ENCODE results near the gene FAM170B.

The FAM170B gene

DNA sequence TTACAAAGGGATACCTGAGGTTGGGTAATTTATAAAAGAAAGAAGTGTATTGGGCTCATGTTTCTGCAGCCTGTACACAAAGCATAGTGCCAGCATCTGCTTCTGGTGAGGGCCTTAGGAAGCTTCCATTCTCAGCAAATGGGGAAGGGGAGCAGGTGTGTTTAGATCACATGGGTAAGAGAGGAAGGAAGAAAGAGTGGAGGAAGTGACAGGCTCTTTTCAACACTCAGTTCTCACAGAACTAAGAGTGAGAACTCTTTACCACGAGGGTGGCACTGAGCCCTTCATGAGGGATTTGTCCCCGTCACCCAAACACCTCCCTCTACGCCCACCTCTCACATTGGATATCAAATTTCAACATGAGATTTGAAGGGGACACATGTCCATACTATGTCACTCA is 506 bp upstream of the FAM170B start:
- H3K4me3 ChIP-seq (ENCODE audit: low read depth, low read length), result no peak overlapping the region
- TF ChIP-seq, protein P1, sequence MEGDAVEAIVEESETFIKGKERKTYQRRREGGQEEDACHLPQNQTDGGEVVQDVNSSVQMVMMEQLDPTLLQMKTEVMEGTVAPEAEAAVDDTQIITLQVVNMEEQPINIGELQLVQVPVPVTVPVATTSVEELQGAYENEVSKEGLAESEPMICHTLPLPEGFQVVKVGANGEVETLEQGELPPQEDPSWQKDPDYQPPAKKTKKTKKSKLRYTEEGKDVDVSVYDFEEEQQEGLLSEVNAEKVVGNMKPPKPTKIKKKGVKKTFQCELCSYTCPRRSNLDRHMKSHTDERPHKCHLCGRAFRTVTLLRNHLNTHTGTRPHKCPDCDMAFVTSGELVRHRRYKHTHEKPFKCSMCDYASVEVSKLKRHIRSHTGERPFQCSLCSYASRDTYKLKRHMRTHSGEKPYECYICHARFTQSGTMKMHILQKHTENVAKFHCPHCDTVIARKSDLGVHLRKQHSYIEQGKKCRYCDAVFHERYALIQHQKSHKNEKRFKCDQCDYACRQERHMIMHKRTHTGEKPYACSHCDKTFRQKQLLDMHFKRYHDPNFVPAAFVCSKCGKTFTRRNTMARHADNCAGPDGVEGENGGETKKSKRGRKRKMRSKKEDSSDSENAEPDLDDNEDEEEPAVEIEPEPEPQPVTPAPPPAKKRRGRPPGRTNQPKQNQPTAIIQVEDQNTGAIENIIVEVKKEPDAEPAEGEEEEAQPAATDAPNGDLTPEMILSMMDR (IDR thresholded peaks at IDR 0.05; ENCODE audit: low read depth, low read length), result no peak

DNA sequence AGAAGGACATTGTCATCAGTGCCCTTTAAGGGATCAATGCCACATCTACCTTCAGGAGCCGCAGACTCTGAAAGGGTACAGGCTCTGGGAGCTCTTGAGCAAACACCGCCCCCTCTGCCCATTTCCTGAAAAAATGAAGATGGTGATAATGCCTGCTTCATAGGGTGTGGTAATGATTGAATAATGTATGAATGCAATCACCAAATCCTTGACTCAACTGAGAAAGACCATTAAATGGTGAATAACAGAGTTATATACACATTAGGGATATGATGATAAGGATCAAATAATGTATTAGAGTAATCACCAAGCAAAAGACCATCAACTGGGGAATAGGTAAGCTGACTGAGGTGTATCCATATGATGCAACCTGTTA is 1.5 kb downstream of the FAM170B start:
- TF ChIP-seq, protein P1 (IDR thresholded peaks at IDR 0.05; ENCODE audit: low read depth, low read length), result no peak
- H3K4me3 ChIP-seq (ENCODE audit: low read depth, low read length), result no peak overlapping the region

DNA sequence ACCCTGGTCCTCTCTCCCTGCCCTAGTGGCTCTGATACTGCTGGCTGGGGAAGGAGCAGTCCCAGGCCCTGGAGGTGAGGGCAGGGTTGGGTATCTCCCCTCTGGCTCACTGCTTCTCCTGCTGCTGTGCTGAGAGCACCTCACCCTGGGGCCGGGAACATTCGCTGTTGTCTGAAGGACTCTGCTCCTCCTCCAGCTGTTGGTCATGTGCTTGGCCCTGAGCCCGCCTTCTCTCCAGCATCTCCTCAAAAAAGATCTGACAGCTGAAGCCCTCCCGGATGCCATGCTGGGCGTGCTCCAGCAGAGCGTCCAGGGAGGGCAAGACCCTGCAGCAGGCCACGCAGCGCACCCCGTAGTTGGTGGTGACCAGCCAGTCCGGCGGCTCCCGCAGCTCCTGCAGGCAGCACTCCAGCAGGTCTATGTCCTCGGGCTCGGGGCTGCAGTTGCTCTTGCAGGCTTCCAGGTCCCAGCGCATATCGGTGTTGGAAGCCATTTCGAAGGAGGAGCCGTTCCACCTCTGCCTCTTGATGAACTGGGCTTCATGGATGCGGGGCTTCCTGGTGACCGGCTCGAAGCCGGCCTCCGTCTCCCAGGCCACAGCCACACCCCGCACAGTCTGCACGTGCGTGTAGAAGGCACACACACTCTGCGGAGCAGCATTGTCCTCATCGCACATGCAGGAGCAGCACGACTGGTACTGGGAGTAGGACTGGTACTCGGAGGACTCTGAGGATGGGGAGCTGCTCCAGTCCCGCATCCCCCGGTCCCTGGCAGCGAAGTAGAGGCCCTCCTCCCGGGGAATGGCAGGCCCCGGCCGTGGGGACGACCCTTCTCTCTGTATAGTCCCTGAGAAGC is 2.1 kb downstream of the FAM170B start:
- TF ChIP-seq, protein P1 (IDR thresholded peaks at IDR 0.05; ENCODE audit: low read depth, low read length), result no peak

DNA sequence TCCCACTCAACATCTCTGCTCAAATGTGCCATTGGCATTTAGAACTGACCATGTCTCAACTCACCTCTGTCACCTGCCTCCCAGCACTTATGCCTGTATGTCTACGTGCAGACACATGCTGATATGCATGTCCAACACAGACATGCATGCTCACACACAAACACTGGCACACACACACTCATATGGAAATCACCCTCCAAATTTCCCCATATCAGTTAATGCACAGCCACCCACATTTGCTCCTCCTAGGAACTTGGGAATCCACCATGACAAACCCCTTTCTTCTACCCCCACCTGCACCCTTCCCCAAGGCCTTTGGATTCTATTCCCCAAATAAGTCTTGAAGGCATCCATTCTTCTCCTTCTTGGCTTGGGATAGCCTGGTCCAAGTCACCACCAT is 4.4 kb downstream of the FAM170B start:
- H3K4me3 ChIP-seq (ENCODE audit: low read depth, low read length), result no peak overlapping the region
- TF ChIP-seq, protein P1 (IDR thresholded peaks at IDR 0.05; ENCODE audit: low read depth, low read length), result no peak

More for the DNA sequence above, 2.1 kb downstream of the FAM170B start:
- H3K4me3 ChIP-seq (ENCODE audit: low read depth, low read length), result no peak overlapping the region

DNA sequence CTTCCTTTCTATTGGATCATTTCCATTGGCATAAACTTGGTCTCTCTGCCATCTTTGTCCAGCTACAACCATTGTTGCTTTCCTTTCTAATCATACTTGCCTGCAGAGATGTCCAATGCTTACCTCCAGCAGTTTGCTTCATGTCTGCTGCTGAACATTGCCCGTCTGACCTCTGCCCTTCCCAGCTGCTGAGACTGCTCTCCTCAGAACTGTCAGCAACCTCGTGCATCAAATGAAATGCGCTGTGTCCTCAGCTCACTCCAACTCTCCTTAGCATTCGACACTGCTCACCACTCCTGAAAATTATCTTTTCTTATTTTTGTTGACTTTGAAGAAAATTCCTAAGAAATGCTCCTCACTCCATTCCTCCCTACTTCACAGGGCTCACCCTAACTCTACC is 5.0 kb downstream of the FAM170B start:
- TF ChIP-seq, protein P1 (IDR thresholded peaks at IDR 0.05; ENCODE audit: low read depth, low read length), result no peak

DNA sequence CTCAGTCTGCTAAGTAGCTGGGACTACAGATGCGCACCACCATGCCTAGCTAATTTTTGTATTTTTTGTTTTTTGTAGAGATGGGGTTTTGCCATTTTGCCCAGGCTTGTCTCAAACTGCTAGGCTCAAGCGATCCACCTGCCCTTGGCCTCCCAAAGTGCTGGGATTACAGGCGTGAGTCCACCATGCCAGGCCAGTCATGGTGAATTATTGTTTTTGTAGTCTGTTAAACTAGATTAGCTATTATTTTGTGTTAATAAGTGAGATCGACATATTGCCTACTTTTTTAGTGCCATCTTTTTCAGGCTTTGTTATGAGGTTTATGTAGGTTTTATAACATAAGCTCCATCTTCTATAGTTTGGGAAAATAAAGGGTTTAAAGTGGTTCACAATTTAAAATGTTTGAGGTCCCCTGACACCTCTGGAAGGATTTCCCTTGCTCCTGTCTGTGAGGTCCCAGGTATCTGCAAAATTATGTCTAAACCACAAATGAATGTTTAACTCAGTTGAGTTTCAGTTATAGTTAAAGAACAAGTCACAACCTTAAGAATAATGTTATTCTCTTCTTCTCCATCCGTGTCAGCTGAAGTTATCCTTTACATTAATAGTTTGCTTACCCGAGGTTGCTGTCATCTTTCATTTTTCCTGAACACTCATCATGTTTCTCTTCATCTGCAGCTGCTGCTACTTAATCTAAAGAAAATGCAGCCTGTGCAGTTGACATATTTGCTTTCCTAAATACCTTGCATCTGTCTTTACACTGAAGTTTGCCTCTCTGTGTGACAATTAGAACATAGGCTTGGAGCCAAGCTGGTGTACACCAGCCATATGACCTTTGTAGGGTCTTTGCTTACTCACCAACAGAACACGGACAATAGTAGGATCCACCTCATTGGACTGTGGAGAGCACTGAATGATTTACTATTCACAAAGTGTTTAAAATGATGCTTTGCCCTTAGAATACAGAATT is 9.6 kb downstream of the FAM170B start:
- TF ChIP-seq, protein P1 (IDR thresholded peaks at IDR 0.05; ENCODE audit: low read depth, low read length), result no peak
- H3K4me3 ChIP-seq (ENCODE audit: low read depth, low read length), result no peak overlapping the region

More for the DNA sequence above, 5.0 kb downstream of the FAM170B start:
- H3K4me3 ChIP-seq (ENCODE audit: low read depth, low read length), result no peak overlapping the region
